Astrocyte (in vitro differentiated cells and primary cell): ENCODE results near the gene KCNAB1.

Experiments used
- EZH2 ChIP-seq: IDR thresholded peaks from 2 replicates; pipeline ENCODE4 v1.6.1; 2012; ENCODE audit warnings: mild to moderate bottlenecking, low read length, inconsistent platforms; ENCODE audit not compliant: insufficient read depth
- TF ChIP-seq, protein P1 (sequence below): IDR thresholded peaks from 2 replicates; pipeline ENCODE4 v1.5.1; 2011; ENCODE audit warnings: low read depth, mild to moderate bottlenecking, inconsistent platforms, low read length, moderate library complexity; ENCODE audit not compliant: insufficient read depth

DNA sequence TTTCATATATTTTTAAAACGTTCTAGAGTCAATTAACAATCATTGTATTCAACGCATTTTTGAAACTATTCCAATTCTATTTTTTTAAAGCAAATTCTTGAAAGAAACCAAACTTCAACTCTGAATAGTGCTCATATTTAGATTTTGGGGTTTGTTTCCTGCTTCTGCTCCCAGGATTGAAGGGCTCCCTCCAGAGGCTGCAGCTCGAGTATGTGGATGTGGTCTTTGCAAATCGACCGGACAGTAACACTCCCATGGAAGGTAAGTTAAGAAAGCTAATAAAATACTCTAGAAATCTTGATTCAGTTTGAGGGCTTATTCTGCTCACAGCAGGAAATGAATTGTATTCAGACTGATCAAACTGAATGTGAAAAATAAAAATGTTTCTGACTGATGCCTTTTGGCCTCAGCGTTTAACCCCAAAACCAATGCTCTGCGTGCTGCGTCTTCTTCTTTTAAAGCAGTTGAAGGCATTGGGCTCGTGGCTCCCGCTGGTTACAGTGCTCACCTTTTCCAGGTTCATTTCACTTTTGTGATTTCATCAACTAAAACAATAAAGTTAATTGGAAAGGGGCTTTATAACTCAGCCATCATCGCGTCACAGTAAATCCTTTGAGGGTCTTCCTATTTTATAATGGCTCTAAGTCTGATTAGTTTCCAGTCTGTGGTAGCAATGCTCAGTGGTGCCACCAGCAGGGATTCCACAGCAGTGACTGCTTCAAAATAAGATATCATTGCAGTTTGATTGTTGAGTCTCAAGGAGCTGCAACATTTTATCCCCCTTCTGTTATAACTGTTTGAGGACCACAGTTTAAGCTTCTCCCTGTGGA is 354.4 kb downstream of the KCNAB1 start:
- TF ChIP-seq, protein P1, sequence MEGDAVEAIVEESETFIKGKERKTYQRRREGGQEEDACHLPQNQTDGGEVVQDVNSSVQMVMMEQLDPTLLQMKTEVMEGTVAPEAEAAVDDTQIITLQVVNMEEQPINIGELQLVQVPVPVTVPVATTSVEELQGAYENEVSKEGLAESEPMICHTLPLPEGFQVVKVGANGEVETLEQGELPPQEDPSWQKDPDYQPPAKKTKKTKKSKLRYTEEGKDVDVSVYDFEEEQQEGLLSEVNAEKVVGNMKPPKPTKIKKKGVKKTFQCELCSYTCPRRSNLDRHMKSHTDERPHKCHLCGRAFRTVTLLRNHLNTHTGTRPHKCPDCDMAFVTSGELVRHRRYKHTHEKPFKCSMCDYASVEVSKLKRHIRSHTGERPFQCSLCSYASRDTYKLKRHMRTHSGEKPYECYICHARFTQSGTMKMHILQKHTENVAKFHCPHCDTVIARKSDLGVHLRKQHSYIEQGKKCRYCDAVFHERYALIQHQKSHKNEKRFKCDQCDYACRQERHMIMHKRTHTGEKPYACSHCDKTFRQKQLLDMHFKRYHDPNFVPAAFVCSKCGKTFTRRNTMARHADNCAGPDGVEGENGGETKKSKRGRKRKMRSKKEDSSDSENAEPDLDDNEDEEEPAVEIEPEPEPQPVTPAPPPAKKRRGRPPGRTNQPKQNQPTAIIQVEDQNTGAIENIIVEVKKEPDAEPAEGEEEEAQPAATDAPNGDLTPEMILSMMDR = peak; percentile 39
- no peak for TF ChIP-seq EZH2
